BE2C (cell line): ENCODE results near the gene AUTS2.
A peak's percentile ranks its signal among the peaks of the same experiment; 100 is the strongest.

Experiments used
- DNase-seq: peaks from one replicate; pipeline ENCODE4 v3.0.0-alpha.2; 2020
- H3K27me3 ChIP-seq: fragments of 250-450 bp; sonication (Bioruptor Pico); 2 replicates; pipeline ENCODE4 v1.5.1; 2020; ENCODE audit warnings: mild to moderate bottlenecking
- H3K36me3 ChIP-seq: fragments of 250-450 bp; sonication (Bioruptor Pico); 2 replicates; pipeline ENCODE4 v1.5.1; 2020; ENCODE audit warnings: mild to moderate bottlenecking
- H3K4me1 ChIP-seq: fragments of 250-450 bp; sonication (Bioruptor Pico); 2 replicates; pipeline ENCODE4 v1.5.1; 2020
- H3K4me3 ChIP-seq: 2 replicates; pipeline ENCODE4 v1.5.1; 2011; ENCODE audit warnings: low read depth, low read length
- H3K9me3 ChIP-seq: fragments of 250-450 bp; sonication (Bioruptor Pico); 2 replicates; pipeline ENCODE4 v1.5.1; 2020
- CTCF ChIP-seq: IDR thresholded peaks from 2 replicates; pipeline ENCODE4 v1.5.1; 2012; ENCODE audit warnings: mild to moderate bottlenecking, low read depth, low read length

Gene AUTS2

GRCh38 chr7:70573071-70573661, 974.9 kb downstream of the AUTS2 start:
- Histone ChIP-seq H3K4me1 (peaks cover 44% of the 10 kb centered on the region), H3K27me3 (no peaks in the 10 kb centered on the region), H3K9me3 (no peaks in the 10 kb centered on the region), H3K36me3 (no peaks in the 10 kb centered on the region), H3K4me3 (no peak overlapping the region)
- no peak for DNase-seq
- no peak for TF ChIP-seq CTCF

GRCh38 chr7:70573696-70574095, 975.4 kb downstream of the AUTS2 start:
- H3K9me3 ChIP-seq = no peaks in the 10 kb centered on the region
- no peaks in the 10 kb centered on the region for H3K27me3 ChIP-seq
- no peak for TF ChIP-seq CTCF
- no peak for DNase-seq
- H3K4me3 ChIP-seq = no peak overlapping the region
- peaks cover 41% of the 10 kb centered on the region for H3K4me1 ChIP-seq
- no peaks in the 10 kb centered on the region for H3K36me3 ChIP-seq

GRCh38 chr7:70574314-70574834, 976.1 kb downstream of the AUTS2 start:
- no peaks in the 10 kb centered on the region for H3K27me3 ChIP-seq
- TF ChIP-seq CTCF = no peak
- no peak overlapping the region for H3K4me3 ChIP-seq
- H3K4me1 ChIP-seq = peaks cover 36% of the 10 kb centered on the region
- no peaks in the 10 kb centered on the region for H3K36me3 ChIP-seq
- no peaks in the 10 kb centered on the region for H3K9me3 ChIP-seq
- DNase-seq = no peak

- H3K36me3 ChIP-seq = no peaks in the 10 kb centered on the region
- no peaks in the 10 kb centered on the region for H3K27me3 ChIP-seq
- peak; percentile 84 for DNase-seq
- peaks cover 31% of the 10 kb centered on the region for H3K4me1 ChIP-seq
- no peak overlapping the region for H3K4me3 ChIP-seq
- TF ChIP-seq CTCF = no peak
- no peaks in the 10 kb centered on the region for H3K9me3 ChIP-seq
These were observed 976.9 kb downstream of the AUTS2 start for GRCh38 chr7:70574970-70575799.

GRCh38 chr7:70577078-70577477, 978.8 kb downstream of the AUTS2 start:
- Histone ChIP-seq H3K27me3 (no peaks in the 10 kb centered on the region), H3K4me1 (peaks cover 31% of the 10 kb centered on the region), H3K4me3 (no peak overlapping the region), H3K36me3 (no peaks in the 10 kb centered on the region), H3K9me3 (no peaks in the 10 kb centered on the region)
- no peak for DNase-seq
- no peak for TF ChIP-seq CTCF

GRCh38 chr7:70578131-70578530, 979.9 kb downstream of the AUTS2 start:
- DNase-seq = no peak
- Histone ChIP-seq H3K36me3 (no peaks in the 10 kb centered on the region), H3K9me3 (no peaks in the 10 kb centered on the region), H3K4me3 (no peak overlapping the region), H3K4me1 (peaks cover 29% of the 10 kb centered on the region), H3K27me3 (no peaks in the 10 kb centered on the region)
- no peak for TF ChIP-seq CTCF
